ENCODE data around the gene NR1H3.

Gene NR1H3

DNA sequence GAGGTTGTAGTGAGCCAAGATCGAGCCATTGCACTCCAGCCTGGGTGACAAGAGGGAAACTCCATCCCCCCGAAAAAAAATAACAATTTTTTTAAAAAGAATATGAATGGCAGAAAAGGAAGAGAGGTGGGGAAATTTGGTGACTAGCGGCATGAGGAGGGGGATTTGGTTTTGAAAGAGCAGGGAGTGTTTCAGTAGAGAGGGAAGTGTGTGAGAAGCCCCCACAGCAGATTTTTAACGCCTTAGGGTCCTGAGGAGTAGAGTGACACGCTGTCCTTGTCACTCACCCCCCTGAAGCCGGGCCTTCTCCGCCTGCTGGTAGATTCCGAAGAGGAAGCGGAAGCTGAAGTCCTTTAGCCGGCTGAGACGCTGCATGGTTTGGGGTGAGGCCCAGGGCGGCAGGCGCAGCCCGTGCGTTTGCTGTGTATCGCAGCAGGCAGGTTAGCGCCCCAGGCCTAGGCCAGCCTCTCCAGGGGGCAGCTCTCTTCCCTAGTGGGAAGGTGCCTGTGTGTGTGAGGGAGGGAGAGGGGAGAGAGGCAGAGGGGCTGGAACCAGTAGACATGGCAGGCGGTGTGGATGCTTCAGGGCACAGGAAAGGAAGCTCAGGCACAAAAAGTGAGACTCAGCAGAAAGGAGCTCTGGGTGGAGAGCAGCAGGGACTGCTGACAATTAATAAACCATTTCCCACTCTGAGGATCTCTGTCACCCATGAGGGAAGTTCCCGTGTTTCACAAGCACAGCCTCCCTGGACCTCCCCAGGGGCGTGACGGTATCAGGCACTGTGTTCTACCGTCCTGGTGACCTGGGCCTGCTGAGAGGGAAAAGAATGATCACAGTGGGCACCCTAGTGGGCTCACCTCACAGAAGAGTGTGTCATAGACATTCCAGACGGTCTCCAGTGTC, 13.1 kb upstream of the NR1H3 start:
- DNase-seq (ENCODE audit: low spot score), result no peak

DNA sequence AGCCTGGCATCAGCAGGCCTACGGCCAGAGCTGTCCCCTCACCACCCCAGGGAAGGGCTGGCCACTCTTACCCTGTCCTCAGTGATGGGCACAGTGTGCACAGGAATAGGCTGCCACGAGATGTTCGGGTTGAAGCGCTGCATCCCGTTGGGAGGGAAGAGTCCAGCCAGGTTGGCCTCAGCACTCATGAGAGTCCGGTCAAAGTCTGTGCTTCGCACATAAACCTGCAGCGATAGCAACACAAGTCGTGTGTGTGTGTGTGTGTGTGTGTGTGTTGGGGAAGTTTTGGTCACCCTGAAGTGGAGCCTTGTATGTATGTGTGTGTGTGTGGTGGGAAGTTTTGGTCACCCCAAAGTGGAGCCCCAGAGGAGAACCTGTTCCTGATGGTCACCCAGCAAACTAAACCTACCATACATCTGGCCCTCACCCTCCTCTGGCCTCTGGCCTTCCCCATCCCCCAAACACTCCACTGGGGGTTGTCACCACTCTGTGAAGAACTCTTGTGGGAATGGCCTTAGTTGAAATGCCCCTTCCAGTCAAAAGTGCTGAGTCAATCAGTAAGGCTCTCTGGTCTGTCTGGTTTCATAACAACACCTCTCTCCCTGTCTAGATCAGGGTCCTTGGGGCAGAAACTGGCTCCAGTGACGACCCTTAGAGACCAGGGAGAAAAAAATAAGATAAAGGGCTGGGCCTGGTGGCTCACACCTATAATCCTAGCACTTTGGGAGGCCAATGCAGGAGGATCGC, 12.0 kb upstream of the NR1H3 start:
- DNase-seq (ENCODE audit: low spot score), result no peak

- no peak for DNase-seq (ENCODE audit: low spot score)
Observed at GRCh38 chr11:47247502-47247901, 10.3 kb upstream of the NR1H3 start.

- DNase-seq (ENCODE audit: low spot score), result no peak
Observed at GRCh38 chr11:47248304-47248663, 9.5 kb upstream of the NR1H3 start.

DNA sequence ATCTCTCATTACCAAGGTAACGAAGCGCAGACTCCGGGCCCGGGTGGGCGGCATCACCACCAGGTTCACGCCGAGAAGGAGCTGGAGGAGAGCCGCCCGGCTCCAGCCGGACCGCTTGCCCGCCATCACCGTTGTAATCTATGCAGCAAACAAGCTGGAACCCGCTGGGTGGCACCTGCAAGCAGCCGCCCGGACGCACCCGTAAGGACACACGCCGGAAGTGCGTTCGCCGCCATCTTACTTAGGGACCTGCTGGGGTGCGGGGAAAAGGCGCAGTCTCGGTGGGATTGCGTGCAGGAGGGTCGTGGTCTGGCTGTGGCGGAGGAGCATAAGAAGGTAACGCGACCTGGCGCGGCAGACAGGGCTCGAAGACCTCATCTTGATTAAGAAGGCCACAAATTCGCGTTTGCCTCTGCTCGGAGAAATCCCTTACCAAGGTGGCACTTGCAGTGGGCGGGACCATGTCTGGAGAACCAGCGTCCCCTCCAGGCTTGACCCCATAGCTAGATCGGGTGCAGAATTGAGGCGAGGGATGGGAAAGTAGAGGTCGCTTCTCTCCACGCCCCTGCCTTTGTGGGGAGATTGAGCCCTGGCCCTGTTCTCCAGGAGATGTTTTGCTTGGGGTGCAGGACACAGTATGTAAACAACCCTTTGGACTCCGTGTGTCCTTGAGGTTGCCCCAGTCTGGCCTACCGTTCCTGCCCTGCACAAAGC, 9.0 kb upstream of the NR1H3 start, which contains the start of gene ACP2:
TSS of gene ACP2 (minus strand) at position 151 of the 714 bp plus-strand sequence. CDS start at position 126, 25 bp downstream.
- peak; percentile 88 for DNase-seq (ENCODE audit: low spot score)

DNA sequence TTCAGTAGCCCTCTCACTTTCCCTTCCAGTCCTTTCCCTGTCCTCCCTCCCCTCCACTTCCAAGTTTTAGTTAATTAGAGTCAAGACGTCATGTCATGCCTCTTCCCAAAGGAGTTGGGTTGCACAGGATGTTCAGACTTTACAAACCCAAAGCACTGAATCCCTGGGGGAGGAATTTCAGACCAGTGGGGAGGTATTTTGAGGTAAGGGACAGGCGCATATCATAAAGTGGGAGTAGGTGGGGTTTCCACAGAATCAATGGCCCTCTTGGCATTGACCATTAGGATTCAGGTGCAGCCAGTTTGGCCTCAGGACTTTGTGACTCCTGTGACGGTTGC, 8.4 kb upstream of the NR1H3 start:
- DNase-seq (ENCODE audit: low spot score), result no peak

- no peak for DNase-seq (ENCODE audit: low spot score)
Observed at GRCh38 chr11:47251751-47252150, 6.0 kb upstream of the NR1H3 start.

GRCh38 chr11:47253660-47254059, 4.1 kb upstream of the NR1H3 start:
- no peak for DNase-seq (ENCODE audit: low spot score)

DNA sequence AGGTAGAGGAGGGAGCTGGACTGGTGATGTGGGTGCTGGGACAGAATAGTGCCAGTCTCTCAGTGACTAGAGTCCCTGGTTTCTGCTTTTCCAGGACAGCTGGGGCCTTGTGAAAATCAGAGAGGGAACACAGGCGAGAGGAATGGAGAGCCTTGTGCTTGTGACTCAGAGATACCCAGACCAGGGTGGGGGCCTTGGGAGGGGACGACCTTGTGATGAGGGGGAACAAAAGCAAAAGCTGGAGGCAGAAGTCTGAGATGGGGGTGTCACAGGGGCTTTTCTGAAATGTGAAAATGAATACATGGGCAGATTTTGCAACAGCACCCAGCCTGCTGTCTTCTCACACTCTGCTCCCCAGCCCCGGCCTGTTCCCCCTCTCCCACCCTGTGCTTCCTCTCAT, 3.4 kb upstream of the NR1H3 start:
- DNase-seq (ENCODE audit: low spot score), result no peak

DNA sequence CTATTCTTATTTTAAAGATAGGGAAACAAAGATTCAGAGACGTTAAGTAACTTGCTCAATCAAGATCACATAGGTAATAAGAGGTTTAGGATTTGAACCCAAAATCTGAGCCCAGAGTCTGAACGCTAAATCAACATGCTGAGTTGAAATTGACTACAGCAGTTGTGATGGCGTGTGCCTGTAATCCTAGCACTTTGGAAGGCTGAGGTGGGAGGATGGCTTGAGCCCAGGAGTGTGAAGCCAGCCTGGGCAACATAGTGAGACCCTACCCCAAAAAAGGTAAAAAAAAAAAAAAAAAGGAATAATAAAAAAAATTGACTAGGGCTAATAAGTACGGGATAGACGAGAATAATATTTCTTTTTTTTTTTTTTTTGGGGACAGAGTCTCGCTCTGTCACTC, 1.4 kb upstream of the NR1H3 start:
- no peak for DNase-seq (ENCODE audit: low spot score)

GRCh38 chr11:47257177-47257516, 649 bp upstream of the NR1H3 start:
- DNase-seq (ENCODE audit: low spot score), result no peak

DNA sequence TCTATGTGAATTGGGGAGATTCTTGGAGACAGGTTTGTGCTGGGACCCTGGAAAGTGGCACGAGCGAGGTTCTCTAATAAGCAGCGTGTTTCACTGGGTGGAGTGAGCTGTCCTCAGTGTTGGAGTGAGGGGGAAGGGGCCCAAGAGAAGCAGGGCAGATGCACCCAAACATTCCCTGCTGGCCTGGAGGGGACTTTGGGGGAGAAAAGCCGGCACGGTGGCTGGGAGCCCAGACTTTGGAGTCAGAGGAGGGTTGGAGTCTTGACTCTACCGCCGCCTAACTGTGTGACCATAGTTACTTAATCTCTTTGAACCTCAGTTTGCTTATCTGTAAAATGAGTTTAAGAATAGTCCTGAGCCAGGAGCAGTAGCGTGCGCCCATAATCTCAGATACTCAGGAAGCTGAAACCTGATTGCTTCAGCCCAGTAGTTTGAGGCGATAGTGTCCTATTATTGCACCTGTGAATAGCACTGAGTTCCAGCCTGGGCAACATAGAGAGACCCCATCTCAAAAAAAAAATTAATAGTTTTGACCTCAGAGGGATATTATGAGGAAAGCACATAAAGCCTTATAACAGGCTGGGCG, 614 bp downstream of the NR1H3 start:
- no peak for DNase-seq (ENCODE audit: low spot score)

GRCh38 chr11:47259232-47259977, 1.6 kb downstream of the NR1H3 start:
- DNase-seq (ENCODE audit: low spot score), result peak; percentile 41

GRCh38 chr11:47260366-47260765, 2.6 kb downstream of the NR1H3 start:
- DNase-seq (ENCODE audit: low spot score), result no peak

GRCh38 chr11:47261291-47261800, 3.5 kb downstream of the NR1H3 start:
- DNase-seq (ENCODE audit: low spot score), result no peak

GRCh38 chr11:47264119-47264518, 6.3 kb downstream of the NR1H3 start:
- no peak for DNase-seq (ENCODE audit: low spot score)

- DNase-seq (ENCODE audit: low spot score), result no peak
Observed at GRCh38 chr11:47264521-47264920, 6.7 kb downstream of the NR1H3 start.

DNA sequence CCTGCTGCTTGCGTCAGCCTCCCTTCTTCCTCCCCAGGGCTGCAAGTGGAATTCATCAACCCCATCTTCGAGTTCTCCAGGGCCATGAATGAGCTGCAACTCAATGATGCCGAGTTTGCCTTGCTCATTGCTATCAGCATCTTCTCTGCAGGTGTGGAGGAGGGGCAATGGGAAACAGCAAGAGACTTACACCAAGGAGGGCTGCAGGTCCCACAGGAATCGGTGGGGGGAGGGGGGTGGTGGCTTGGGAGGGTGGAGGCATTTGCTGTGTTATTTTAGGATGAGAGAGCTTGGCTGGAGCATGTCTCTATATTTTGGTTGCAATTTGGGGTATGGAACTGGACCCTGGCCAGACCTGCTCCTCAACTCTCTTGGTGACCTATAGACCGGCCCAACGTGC, 10.1 kb downstream of the NR1H3 start:
- DNase-seq (ENCODE audit: low spot score), result no peak

- DNase-seq (ENCODE audit: low spot score), result no peak
Observed at GRCh38 chr11:47268448-47269001, 10.7 kb downstream of the NR1H3 start.

- DNase-seq (ENCODE audit: low spot score), result peak; percentile 87
Observed at GRCh38 chr11:47269002-47269828, 11.4 kb downstream of the NR1H3 start.

All from CD4-positive, alpha-beta T cell treated with Interleukin-2 at 100 ng/mL for 4 hours (primary cell).